Measurements from ENCODE around the gene ERBIN.
"Not testable (repeated sequence)": the region's sequence is repeated elsewhere in the genome, so short reads cannot be mapped to it uniquely, and the experiment has no call there.

ERBIN gene, protein sequence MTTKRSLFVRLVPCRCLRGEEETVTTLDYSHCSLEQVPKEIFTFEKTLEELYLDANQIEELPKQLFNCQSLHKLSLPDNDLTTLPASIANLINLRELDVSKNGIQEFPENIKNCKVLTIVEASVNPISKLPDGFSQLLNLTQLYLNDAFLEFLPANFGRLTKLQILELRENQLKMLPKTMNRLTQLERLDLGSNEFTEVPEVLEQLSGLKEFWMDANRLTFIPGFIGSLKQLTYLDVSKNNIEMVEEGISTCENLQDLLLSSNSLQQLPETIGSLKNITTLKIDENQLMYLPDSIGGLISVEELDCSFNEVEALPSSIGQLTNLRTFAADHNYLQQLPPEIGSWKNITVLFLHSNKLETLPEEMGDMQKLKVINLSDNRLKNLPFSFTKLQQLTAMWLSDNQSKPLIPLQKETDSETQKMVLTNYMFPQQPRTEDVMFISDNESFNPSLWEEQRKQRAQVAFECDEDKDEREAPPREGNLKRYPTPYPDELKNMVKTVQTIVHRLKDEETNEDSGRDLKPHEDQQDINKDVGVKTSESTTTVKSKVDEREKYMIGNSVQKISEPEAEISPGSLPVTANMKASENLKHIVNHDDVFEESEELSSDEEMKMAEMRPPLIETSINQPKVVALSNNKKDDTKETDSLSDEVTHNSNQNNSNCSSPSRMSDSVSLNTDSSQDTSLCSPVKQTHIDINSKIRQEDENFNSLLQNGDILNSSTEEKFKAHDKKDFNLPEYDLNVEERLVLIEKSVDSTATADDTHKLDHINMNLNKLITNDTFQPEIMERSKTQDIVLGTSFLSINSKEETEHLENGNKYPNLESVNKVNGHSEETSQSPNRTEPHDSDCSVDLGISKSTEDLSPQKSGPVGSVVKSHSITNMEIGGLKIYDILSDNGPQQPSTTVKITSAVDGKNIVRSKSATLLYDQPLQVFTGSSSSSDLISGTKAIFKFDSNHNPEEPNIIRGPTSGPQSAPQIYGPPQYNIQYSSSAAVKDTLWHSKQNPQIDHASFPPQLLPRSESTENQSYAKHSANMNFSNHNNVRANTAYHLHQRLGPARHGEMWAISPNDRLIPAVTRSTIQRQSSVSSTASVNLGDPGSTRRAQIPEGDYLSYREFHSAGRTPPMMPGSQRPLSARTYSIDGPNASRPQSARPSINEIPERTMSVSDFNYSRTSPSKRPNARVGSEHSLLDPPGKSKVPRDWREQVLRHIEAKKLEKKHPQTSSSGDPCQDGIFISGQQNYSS (N-terminal part only)

DNA sequence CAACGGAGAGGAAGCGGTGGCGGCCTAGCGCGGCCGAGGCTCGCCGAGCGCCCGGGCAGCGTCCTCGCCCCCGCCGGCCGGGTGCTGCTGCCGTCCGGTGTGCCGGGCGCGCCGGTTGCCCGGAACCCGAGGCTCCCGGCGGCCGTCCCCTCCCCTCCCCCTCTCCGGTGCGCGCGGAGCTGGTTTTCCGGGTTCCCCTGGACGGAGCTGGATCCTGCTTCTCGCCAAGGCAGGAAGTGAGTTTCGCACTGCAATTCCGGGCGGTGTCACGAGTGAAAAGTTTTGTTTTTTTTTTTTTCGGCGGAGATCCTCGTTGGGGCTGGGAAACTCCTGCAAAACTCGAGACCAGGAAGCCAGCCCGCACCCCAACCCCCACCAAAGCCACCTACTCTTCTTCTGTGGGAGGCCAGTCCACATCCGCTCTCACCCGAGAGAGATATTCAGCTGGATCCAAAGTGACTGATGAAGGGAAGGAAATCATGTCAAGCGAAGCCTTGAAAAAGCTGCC, at the start of gene ERBIN:
TSS of gene ERBIN (plus strand) at position 300 of the 508 bp plus-strand sequence. CDS start 66,144 bp downstream, outside the sequence.
- H3K4me3 ChIP-seq (replicated peaks; ENCODE audit: low read depth, low read length) = peak within 1 kb of the TSS; percentile 85
- DNase-seq (ENCODE audit: extremely low read depth, low read depth) = peak; percentile 32
- TF ChIP-seq, protein P1, sequence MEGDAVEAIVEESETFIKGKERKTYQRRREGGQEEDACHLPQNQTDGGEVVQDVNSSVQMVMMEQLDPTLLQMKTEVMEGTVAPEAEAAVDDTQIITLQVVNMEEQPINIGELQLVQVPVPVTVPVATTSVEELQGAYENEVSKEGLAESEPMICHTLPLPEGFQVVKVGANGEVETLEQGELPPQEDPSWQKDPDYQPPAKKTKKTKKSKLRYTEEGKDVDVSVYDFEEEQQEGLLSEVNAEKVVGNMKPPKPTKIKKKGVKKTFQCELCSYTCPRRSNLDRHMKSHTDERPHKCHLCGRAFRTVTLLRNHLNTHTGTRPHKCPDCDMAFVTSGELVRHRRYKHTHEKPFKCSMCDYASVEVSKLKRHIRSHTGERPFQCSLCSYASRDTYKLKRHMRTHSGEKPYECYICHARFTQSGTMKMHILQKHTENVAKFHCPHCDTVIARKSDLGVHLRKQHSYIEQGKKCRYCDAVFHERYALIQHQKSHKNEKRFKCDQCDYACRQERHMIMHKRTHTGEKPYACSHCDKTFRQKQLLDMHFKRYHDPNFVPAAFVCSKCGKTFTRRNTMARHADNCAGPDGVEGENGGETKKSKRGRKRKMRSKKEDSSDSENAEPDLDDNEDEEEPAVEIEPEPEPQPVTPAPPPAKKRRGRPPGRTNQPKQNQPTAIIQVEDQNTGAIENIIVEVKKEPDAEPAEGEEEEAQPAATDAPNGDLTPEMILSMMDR (IDR thresholded peaks at IDR 0.05; ENCODE audit: low read depth, low read length, missing control alignments) = no peak

DNA sequence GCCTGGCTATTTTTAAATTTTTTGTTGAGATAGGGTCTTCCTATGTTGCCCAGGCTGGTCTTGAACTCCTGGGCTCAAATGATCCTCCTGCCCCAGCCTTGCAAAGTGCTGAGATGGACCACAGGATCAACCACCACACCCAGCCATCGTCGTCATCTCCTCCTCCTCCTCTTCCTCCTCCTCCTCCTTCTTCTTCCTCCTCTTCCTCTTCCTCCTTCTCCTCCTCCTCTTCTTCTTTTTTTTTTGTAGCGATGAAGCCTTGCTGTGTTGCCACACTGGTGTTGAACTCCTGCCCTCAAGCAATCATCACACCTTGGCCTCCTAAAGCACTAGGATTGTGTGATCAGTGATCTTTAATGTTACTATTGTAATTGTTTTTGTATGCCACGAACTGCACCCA, 49.4 kb upstream of the ERBIN start:
- no peak overlapping the region for H3K4me3 ChIP-seq (replicated peaks; ENCODE audit: low read depth, low read length)
- TF ChIP-seq, protein P1 (IDR thresholded peaks at IDR 0.05; ENCODE audit: low read depth, low read length, missing control alignments) = no peak
- DNase-seq (ENCODE audit: extremely low read depth, low read depth) = no peak

DNA sequence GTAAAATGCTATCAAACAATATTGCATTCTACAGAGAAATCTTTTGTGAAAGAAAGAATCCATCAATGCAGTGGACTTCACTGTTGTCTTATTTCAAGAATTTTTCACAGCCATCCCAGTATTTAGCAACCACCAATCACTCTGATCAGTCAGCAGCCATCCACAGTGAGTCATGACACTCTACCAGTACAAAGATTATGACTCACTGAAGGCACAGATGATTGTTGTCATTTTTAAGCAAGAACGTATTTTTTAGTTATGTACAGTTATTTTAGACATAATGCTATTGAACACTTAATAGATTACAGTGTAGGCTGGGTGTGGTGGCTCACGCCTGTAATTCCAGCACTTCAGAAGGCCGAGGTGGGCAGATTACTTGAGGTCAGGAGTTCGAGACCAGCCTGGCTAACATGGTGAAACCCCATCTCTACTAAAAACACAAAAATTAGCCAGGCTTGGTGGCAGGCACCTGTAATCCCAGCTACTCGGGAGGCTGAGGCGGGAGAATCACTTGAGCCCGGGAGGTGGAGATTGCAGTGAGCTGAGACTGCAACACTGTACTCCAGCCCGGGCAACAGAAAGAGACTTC, 46.6 kb upstream of the ERBIN start:
- H3K4me3 ChIP-seq (replicated peaks; ENCODE audit: low read depth, low read length) = not testable (repeated sequence)
- peak; percentile 21 for DNase-seq (ENCODE audit: extremely low read depth, low read depth)

DNA sequence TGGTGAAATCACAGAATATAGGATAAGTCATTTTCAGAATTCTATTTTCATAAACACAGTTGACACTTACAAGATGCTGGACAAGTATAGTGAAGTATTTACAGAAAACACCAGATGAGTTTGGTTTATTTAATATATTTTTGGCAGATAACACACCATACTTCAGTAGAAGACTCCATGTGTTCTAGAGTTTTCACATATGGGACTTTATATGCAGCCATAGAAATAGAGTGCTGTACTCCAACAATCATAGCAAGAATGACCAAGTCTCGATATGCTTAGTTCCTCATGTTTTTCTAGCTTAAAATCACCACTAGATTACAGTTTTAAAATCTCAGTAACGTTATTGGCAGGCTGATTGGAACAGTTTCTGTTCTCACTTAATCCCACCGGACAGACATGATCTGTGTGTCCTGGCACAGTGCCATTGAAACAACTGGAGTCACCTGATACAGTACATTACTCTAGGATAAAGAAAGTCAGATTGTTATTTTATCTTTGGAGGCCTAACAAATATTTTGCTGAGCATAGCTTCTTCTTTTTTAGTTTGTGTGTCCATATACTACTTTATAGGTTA, 45.8 kb upstream of the ERBIN start:
- DNase-seq (ENCODE audit: extremely low read depth, low read depth) = no peak
- no peak overlapping the region for H3K4me3 ChIP-seq (replicated peaks; ENCODE audit: low read depth, low read length)
- TF ChIP-seq, protein P1 (IDR thresholded peaks at IDR 0.05; ENCODE audit: low read depth, low read length, missing control alignments) = no peak

DNA sequence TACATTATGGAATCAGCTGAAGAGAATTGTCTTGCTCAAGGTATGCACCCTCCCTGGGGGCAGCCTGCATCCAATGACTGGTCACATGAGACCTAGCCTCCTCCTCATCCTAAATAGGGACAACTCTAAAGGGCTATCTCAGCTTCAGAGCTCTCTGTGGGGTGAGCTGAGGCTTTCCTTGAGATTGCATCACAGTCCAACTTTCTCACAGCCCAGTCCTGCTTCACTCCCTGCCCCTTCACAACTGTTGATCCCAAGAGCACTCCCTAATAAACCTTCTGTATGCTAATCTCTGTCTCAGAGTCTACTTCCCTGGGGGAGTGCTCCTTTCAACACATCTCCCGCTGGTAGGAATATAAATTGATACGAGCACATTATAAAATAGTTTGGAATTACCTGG, 44.1 kb upstream of the ERBIN start:
- DNase-seq (ENCODE audit: extremely low read depth, low read depth) = no peak
- TF ChIP-seq, protein P1 (IDR thresholded peaks at IDR 0.05; ENCODE audit: low read depth, low read length, missing control alignments) = no peak
- H3K4me3 ChIP-seq (replicated peaks; ENCODE audit: low read depth, low read length) = no peak overlapping the region

DNA sequence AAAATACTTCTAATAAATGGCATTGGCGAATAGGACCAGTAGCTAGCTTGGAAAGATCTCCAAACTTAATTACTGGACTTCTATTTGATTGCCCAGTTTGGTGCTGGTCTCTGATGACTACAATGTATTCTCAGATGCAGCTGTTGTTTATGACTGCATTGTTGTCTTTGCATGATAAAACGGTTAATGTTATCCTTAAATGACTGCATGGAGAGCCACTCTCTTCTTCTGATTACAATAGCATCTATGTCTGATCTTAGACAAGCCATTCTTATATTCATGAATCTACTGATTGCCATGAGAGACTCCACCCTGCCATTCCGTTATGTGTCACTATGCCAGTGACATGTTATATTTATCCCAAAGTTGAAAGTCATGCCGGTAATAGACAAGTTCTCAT, 42.9 kb upstream of the ERBIN start:
- TF ChIP-seq, protein P1 (IDR thresholded peaks at IDR 0.05; ENCODE audit: low read depth, low read length, missing control alignments) = no peak
- no peak for DNase-seq (ENCODE audit: extremely low read depth, low read depth)
- no peak overlapping the region for H3K4me3 ChIP-seq (replicated peaks; ENCODE audit: low read depth, low read length)

All from HFF-Myc (cell line).